ENCODE measurements around the gene RBM4. TPM values are rescaled to one million over a fixed set of nuclear protein-coding genes. Genes with fewer than 3 reads are reported as not detected.

Gene RBM4
- total RNA-seq, 1 donor from 2014 or later, result 153 TPM

- no peak overlapping the region for H3K27ac ChIP-seq (ENCODE audit: low read depth, low read length)
- no peaks in the 10 kb centered on the region for H4K20me1 ChIP-seq (ENCODE audit: insufficient read depth, low read length)
- no peaks in the 10 kb centered on the region for H3K4me1 ChIP-seq (ENCODE audit: insufficient read depth, low read length)
- H3K4me3 ChIP-seq (ENCODE audit: insufficient read depth, low read depth, low read length), result no peak overlapping the region
- Mint-ChIP-seq H3K27me3 (ENCODE audit: low read depth, unreplicated experiment) (no peaks in the 10 kb centered on the region), H3K4me1 (ENCODE audit: low read depth, unreplicated experiment) (no peaks in the 10 kb centered on the region), H3K4me3 (ENCODE audit: unreplicated experiment) (no peak overlapping the region), H3K27ac (ENCODE audit: unreplicated experiment) (no peak overlapping the region), H3K9me3 (ENCODE audit: unreplicated experiment) (no peaks in the 10 kb centered on the region), H3K36me3 (ENCODE audit: low read depth, unreplicated experiment) (peaks cover 10% of the 10 kb centered on the region)
- no peaks in the 10 kb centered on the region for H3K79me2 ChIP-seq (ENCODE audit: insufficient read depth, low read length)
- TF ChIP-seq CTCF (IDR thresholded peaks at IDR 0.05; ENCODE audit: insufficient read depth, low read depth, low read length) (no peak), EZH2 (IDR thresholded peaks at IDR 0.05; ENCODE audit: insufficient read depth, low read length) (no peak)
- H3K4me2 ChIP-seq (ENCODE audit: low read length), result no peak overlapping the region
- no peak overlapping the region for H2AFZ ChIP-seq (ENCODE audit: low read depth, low read length)
- no peaks in the 10 kb centered on the region for H3K36me3 ChIP-seq (ENCODE audit: insufficient read depth, low read length)
- no peak overlapping the region for H3K9ac ChIP-seq (ENCODE audit: low read length)
- no peaks in the 10 kb centered on the region for H3K9me3 ChIP-seq (ENCODE audit: insufficient read depth, low read depth, low read length)
- no peak for FAIRE-seq
- no peaks in the 10 kb centered on the region for H3K27me3 ChIP-seq (ENCODE audit: insufficient read depth, low read length)
- DNase-seq (ENCODE audit: low read depth), result no peak
Measured at GRCh38 chr11:66692446-66692845, 53.9 kb downstream of the RBM4 start.

GRCh38 chr11:66692871-66693331, 54.4 kb downstream of the RBM4 start:
- Histone ChIP-seq H2AFZ (ENCODE audit: low read depth, low read length) (no peak overlapping the region), H3K4me1 (ENCODE audit: insufficient read depth, low read length) (no peaks in the 10 kb centered on the region), H3K36me3 (ENCODE audit: insufficient read depth, low read length) (no peaks in the 10 kb centered on the region), H3K27ac (ENCODE audit: low read depth, low read length) (no peak overlapping the region), H3K27me3 (ENCODE audit: insufficient read depth, low read length) (no peaks in the 10 kb centered on the region), H3K4me2 (ENCODE audit: low read length) (no peak overlapping the region), H3K9ac (ENCODE audit: low read length) (no peak overlapping the region), H3K4me3 (ENCODE audit: insufficient read depth, low read depth, low read length) (no peak overlapping the region), H3K9me3 (ENCODE audit: insufficient read depth, low read depth, low read length) (no peaks in the 10 kb centered on the region), H3K79me2 (ENCODE audit: insufficient read depth, low read length) (no peaks in the 10 kb centered on the region), H4K20me1 (ENCODE audit: insufficient read depth, low read length) (no peaks in the 10 kb centered on the region)
- Mint-ChIP-seq H3K4me3 (ENCODE audit: unreplicated experiment) (no peak overlapping the region), H3K27ac (ENCODE audit: unreplicated experiment) (no peak overlapping the region), H3K4me1 (ENCODE audit: low read depth, unreplicated experiment) (no peaks in the 10 kb centered on the region), H3K27me3 (ENCODE audit: low read depth, unreplicated experiment) (no peaks in the 10 kb centered on the region), H3K9me3 (ENCODE audit: unreplicated experiment) (no peaks in the 10 kb centered on the region), H3K36me3 (ENCODE audit: low read depth, unreplicated experiment) (peaks cover 15% of the 10 kb centered on the region)
- TF ChIP-seq EZH2 (IDR thresholded peaks at IDR 0.05; ENCODE audit: insufficient read depth, low read length), result no peak
- TF ChIP-seq CTCF (IDR thresholded peaks at IDR 0.05; ENCODE audit: insufficient read depth, low read depth, low read length), result no peak
- no peak for DNase-seq (ENCODE audit: low read depth)
- FAIRE-seq, result no peak

- Histone ChIP-seq H3K36me3 (ENCODE audit: insufficient read depth, low read length) (no peaks in the 10 kb centered on the region), H3K4me1 (ENCODE audit: insufficient read depth, low read length) (no peaks in the 10 kb centered on the region), H3K79me2 (ENCODE audit: insufficient read depth, low read length) (no peaks in the 10 kb centered on the region), H3K9ac (ENCODE audit: low read length) (no peak overlapping the region), H4K20me1 (ENCODE audit: insufficient read depth, low read length) (no peaks in the 10 kb centered on the region), H3K4me3 (ENCODE audit: insufficient read depth, low read depth, low read length) (no peak overlapping the region), H3K9me3 (ENCODE audit: insufficient read depth, low read depth, low read length) (no peaks in the 10 kb centered on the region), H3K4me2 (ENCODE audit: low read length) (no peak overlapping the region), H3K27me3 (ENCODE audit: insufficient read depth, low read length) (no peaks in the 10 kb centered on the region), H2AFZ (ENCODE audit: low read depth, low read length) (no peak overlapping the region), H3K27ac (ENCODE audit: low read depth, low read length) (no peak overlapping the region)
- FAIRE-seq, result no peak
- no peak for TF ChIP-seq EZH2 (IDR thresholded peaks at IDR 0.05; ENCODE audit: insufficient read depth, low read length)
- no peak for TF ChIP-seq CTCF (IDR thresholded peaks at IDR 0.05; ENCODE audit: insufficient read depth, low read depth, low read length)
- H3K4me1 Mint-ChIP-seq (ENCODE audit: low read depth, unreplicated experiment), result no peaks in the 10 kb centered on the region
- H3K27me3 Mint-ChIP-seq (ENCODE audit: low read depth, unreplicated experiment), result no peaks in the 10 kb centered on the region
- no peaks in the 10 kb centered on the region for H3K9me3 Mint-ChIP-seq (ENCODE audit: unreplicated experiment)
- H3K27ac Mint-ChIP-seq (ENCODE audit: unreplicated experiment), result no peak overlapping the region
- H3K4me3 Mint-ChIP-seq (ENCODE audit: unreplicated experiment), result no peak overlapping the region
- H3K36me3 Mint-ChIP-seq (ENCODE audit: low read depth, unreplicated experiment), result peaks cover 18% of the 10 kb centered on the region
- no peak for DNase-seq (ENCODE audit: low read depth)
Measured at GRCh38 chr11:66693356-66694055, 55.0 kb downstream of the RBM4 start.
